Measurements from ENCODE around the gene PKD2. TPM values are rescaled to one million over a fixed set of nuclear protein-coding genes. Genes with fewer than 3 reads are reported as not detected.

Gene PKD2
- total RNA-seq, 2 donors from 2014 or later: 19.0 to 40.3 TPM

DNA sequence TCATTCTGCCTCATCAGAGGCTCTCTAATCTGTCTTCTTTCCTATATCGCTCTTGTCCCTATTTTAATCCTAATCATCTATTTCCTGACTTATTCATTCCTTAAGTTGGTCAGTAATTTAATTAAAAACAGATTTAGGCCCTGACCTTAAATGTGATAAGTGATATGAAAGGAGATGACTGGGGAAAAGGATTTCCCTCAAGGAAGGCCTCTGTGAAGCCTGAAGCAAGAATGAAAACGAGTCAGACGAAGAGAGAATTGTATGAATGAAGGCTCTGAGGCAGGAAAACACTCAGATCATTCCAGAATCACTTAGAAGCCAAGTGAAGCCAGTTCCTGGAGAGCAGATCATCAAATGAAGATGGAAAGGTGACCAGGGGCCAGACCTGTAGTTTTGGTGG is 22.1 kb downstream of the PKD2 start:
- H3K27ac ChIP-seq: no peak overlapping the region
- no peaks in the 10 kb centered on the region for H3K9me3 ChIP-seq
- WGBS: 92% methylated on average over 3 of the region's 3 CpGs
- DNase-seq (ENCODE audit: low spot score): no peak
- intact Hi-C loops (cut with DNase I): no loop called here
- H3K36me3 ChIP-seq: no peaks in the 10 kb centered on the region
- H3K4me1 ChIP-seq (replicated peaks): no peaks in the 10 kb centered on the region
- no peaks in the 10 kb centered on the region for H3K27me3 ChIP-seq (replicated peaks; ENCODE audit: insufficient read depth)
- H3K4me3 ChIP-seq: no peak overlapping the region
- no peak for TF ChIP-seq POLR2A (IDR thresholded peaks at IDR 0.05)
- no peak for TF ChIP-seq CTCF (IDR thresholded peaks at IDR 0.05)
- no peak for TF ChIP-seq POLR2AphosphoS5 (IDR thresholded peaks at IDR 0.05)

DNA sequence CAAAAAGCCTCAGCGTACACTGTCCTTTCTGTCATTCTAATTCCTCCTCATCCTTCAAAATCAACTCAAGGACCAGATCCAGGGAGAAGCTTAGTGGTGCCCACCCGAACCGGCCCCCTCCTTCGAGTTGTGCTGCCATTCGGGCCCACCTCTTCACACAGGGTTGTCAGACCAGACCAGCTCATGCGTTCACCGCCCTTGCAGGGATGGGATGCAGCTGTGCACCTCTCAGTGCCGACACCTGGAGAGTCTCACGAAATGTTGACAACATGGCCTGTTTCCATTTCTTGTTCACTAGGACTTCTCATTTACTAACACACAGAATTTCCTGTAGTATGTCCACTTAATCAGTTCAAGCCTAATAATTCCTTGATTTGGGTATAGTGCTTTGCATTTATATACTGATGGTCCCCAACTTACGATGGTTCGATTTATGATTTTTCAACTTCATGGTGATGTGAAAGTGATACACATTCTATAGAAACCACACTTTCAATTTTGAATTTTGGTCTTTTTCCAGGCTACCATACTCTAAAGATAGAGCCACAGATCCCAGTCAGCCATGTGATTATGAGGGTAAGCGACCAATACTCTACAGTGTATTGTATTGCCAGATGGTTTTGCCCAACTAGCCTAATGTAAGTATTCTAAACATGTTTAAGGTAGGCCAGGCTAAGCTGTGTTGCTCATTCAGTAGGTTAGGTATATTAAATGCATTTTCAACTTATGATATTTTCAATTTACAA is 23.3 kb downstream of the PKD2 start:
- H3K27ac ChIP-seq: no peak overlapping the region
- 76% methylated on average over 12 of the region's 12 CpGs for WGBS
- H3K4me3 ChIP-seq: no peak overlapping the region
- DNase-seq (ENCODE audit: low spot score): no peak
- H3K36me3 ChIP-seq: no peaks in the 10 kb centered on the region
- H3K9me3 ChIP-seq: no peaks in the 10 kb centered on the region
- TF ChIP-seq POLR2AphosphoS5 (IDR thresholded peaks at IDR 0.05) (no peak), POLR2A (IDR thresholded peaks at IDR 0.05) (no peak), CTCF (IDR thresholded peaks at IDR 0.05) (no peak)
- no peaks in the 10 kb centered on the region for H3K27me3 ChIP-seq (replicated peaks; ENCODE audit: insufficient read depth)
- intact Hi-C loops (cut with DNase I): loop anchor here (5.0 to 10.0 kb wide), 2 partner anchors 187 to 424 kb away; partner anchors contain the start of gene HERC5
- no peaks in the 10 kb centered on the region for H3K4me1 ChIP-seq (replicated peaks)

DNA sequence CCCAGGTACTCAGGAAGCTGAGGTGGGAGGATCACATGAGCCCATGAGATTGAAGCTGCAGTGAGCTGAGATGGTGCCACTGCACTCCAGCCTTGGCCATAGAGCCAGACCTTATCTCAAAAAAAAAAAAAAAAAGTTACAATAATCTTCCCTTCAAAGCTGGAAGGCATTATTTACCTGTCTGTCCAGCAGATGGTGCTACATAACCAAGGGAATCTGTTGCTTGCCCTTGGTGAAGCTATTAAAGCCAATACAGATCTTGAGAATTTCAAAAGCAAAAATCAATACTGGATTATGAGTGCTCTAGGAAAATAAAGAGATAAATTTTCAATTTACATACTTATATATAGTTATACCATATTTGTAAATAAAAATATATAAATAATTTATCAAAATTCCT is 25.9 kb downstream of the PKD2 start:
- TF ChIP-seq POLR2AphosphoS5 (IDR thresholded peaks at IDR 0.05) (no peak), CTCF (IDR thresholded peaks at IDR 0.05) (peak in 3 of 4 experiments; percentile 52 to 74 (median 72))
- Histone ChIP-seq H3K4me3 (no peak overlapping the region), H3K4me1 (replicated peaks) (no peaks in the 10 kb centered on the region), H3K27me3 (replicated peaks; ENCODE audit: insufficient read depth) (no peaks in the 10 kb centered on the region), H3K27ac (no peak overlapping the region), H3K9me3 (no peaks in the 10 kb centered on the region), H3K36me3 (no peaks in the 10 kb centered on the region)
- DNase-seq (ENCODE audit: low spot score): peak; percentile 48
- intact Hi-C loops (cut with DNase I): loop anchor here (5.0 to 10.0 kb wide), 2 partner anchors 184 to 421 kb away; partner anchors contain the start of gene HERC5

DNA sequence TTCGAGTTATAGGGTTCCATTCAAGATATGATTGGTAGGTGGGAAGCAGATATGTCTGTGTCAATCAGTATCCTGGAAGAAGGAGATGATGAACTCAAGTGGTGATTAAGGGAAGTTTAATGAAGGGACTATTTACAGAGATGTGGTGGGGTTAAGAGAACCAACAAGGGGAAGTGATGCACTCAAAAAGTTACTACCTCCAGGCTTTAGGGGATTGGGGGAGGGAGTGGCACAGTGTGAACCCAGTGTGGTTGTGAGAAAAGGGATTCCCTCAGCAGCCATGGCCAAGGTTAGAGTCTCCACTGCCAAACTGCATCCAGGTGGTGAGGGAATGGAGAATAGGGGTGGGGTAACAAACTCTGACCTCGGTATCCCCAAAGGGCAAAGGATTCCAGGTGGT is 27.9 kb downstream of the PKD2 start:
- Histone ChIP-seq H3K36me3 (peaks cover 0 to 6% of the 10 kb centered on the region in 2 donors), H3K4me3 (no peak overlapping the region), H3K27ac (no peak overlapping the region), H3K9me3 (no peaks in the 10 kb centered on the region), H3K27me3 (replicated peaks; ENCODE audit: insufficient read depth) (no peaks in the 10 kb centered on the region), H3K4me1 (replicated peaks) (no peaks in the 10 kb centered on the region)
- 94% methylated on average over 2 of the region's 2 CpGs for WGBS
- DNase-seq (ENCODE audit: low spot score): no peak
- intact Hi-C loops (cut with DNase I): loop anchor here (10.0 kb wide), 1 partner anchor 420 kb away; the partner anchor contains the start of gene HERC5
- TF ChIP-seq POLR2A (IDR thresholded peaks at IDR 0.05) (no peak), CTCF (IDR thresholded peaks at IDR 0.05) (no peak), POLR2AphosphoS5 (IDR thresholded peaks at IDR 0.05) (no peak)

DNA sequence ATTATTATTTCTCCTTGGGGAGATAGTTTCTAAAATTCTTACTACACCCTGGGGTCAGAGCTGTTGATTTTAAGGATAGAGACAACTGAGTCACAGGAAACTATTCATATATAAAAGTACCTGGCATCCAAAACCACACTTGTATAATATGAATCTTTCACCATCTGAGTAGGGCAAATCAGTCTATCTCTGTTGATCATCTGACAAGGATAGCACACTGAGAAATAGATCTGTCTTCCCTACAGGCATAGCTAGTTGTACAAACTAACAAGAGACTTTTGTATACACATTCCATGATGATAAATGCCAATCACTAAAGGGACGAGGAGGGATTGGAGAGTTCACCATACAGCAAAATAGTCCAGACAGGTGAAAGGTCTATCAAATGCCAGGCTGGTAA is 30.0 kb downstream of the PKD2 start:
- WGBS: 27% methylated on average over 1 of the region's 1 CpG
- Histone ChIP-seq H3K9me3 (no peaks in the 10 kb centered on the region), H3K36me3 (peaks cover 0 to 6% of the 10 kb centered on the region in 2 donors), H3K4me1 (replicated peaks) (no peaks in the 10 kb centered on the region), H3K27me3 (replicated peaks; ENCODE audit: insufficient read depth) (no peaks in the 10 kb centered on the region), H3K27ac (no peak overlapping the region), H3K4me3 (no peak overlapping the region)
- no peak for DNase-seq (ENCODE audit: low spot score)
- intact Hi-C loops (cut with DNase I): loop anchor here (10.0 kb wide), 1 partner anchor 417 kb away; the partner anchor contains the start of gene HERC5
- TF ChIP-seq POLR2A (IDR thresholded peaks at IDR 0.05): no peak
- no peak for TF ChIP-seq POLR2AphosphoS5 (IDR thresholded peaks at IDR 0.05)
- TF ChIP-seq CTCF (IDR thresholded peaks at IDR 0.05): no peak
